Endothelial cell (in vitro differentiated cells): ENCODE measurements around the gene ELMO3. TPM values are rescaled to one million over a fixed set of nuclear protein-coding genes. Genes with fewer than 3 reads are reported as not detected.

Experiments used
- DNase-seq: peaks from one replicate; pipeline ENCODE4 v3.0.0; 2021; ENCODE audit warnings: low spot score
- H3K27ac Mint-ChIP-seq: one replicate; pipeline ENCODE4 v1.8.0; 2021; ENCODE audit warnings: mixed read lengths, inconsistent platforms; ENCODE audit not compliant: unreplicated experiment
- H3K27me3 Mint-ChIP-seq: one replicate; pipeline ENCODE4 v1.8.0; 2021; ENCODE audit warnings: mild to moderate bottlenecking, moderate library complexity, mixed read lengths, inconsistent platforms; ENCODE audit not compliant: unreplicated experiment
- H3K36me3 Mint-ChIP-seq: one replicate; pipeline ENCODE4 v1.8.0; 2021; ENCODE audit warnings: mild to moderate bottlenecking, low read depth, mixed read lengths, inconsistent platforms; ENCODE audit not compliant: unreplicated experiment
- H3K4me1 Mint-ChIP-seq: one replicate; pipeline ENCODE4 v1.8.0; 2021; ENCODE audit warnings: mild to moderate bottlenecking, mixed read lengths, inconsistent platforms; ENCODE audit not compliant: unreplicated experiment
- H3K4me3 Mint-ChIP-seq: one replicate; pipeline ENCODE4 v1.8.0; 2021; ENCODE audit warnings: mild to moderate bottlenecking, mixed read lengths, inconsistent platforms; ENCODE audit not compliant: unreplicated experiment
- H3K9me3 Mint-ChIP-seq: one replicate; pipeline ENCODE4 v1.8.0; 2021; ENCODE audit warnings: mixed read lengths, inconsistent platforms; ENCODE audit not compliant: unreplicated experiment
- CTCF ChIP-seq: fragments of 200-600 bp; sonication (generic); IDR thresholded peaks from one replicate; pipeline ENCODE4 v1.5.0; 2021; ENCODE audit warnings: antibody characterized with exemption; ENCODE audit not compliant: unreplicated experiment
- total RNA-seq: library from RNA; stranded (reverse); fragmentation: NEBNext Ultra II Directional; extraction: Animal tissue kit (Norgen Biotek cat#: 25700); gene quantifications from one replicate; pipeline ENCODE4 v1.2.1, GENCODE V29; 2021; ENCODE audit not compliant: unreplicated experiment

The ELMO3 gene
- total RNA-seq, 1 donor from 2014 or later: 25.3 TPM

- H3K27ac Mint-ChIP-seq: peak overlapping the region; percentile 30
- no peaks in the 10 kb centered on the region for H3K9me3 Mint-ChIP-seq
- no peak for DNase-seq
- no peak for TF ChIP-seq CTCF
- peaks cover 17% of the 10 kb centered on the region for H3K4me1 Mint-ChIP-seq
- peaks cover 29% of the 10 kb centered on the region for H3K36me3 Mint-ChIP-seq
- H3K27me3 Mint-ChIP-seq: peaks cover 18% of the 10 kb centered on the region
- no peak overlapping the region for H3K4me3 Mint-ChIP-seq
These were observed 32.1 kb downstream of the ELMO3 start for GRCh38 chr16:67230809-67231660.

DNA sequence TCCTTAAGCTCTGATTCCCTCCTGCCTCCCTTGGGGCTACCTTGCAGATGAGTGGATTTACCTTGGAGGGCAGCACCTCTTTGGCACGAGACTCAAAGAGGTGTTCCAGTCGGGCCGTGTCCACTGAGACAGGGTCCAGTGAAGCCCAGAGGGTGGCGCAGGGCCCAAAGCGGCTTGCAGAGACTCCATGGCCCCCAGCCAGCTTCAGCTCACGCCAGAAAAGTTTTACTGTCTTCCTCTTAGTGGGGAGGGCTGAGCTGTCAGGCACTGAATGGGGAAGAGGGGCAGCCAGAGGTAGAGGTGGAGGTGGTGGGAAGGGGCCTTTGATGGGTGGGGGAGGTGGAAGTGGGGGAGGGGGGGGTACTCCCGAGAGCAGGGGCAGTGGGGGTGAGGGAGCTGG, 34.7 kb downstream of the ELMO3 start:
- Mint-ChIP-seq H3K27me3 (peaks cover 18% of the 10 kb centered on the region), H3K27ac (no peak overlapping the region), H3K9me3 (no peaks in the 10 kb centered on the region), H3K4me1 (peaks cover 9% of the 10 kb centered on the region), H3K36me3 (peaks cover 42% of the 10 kb centered on the region), H3K4me3 (no peak overlapping the region)
- no peak for DNase-seq
- no peak for TF ChIP-seq CTCF

DNA sequence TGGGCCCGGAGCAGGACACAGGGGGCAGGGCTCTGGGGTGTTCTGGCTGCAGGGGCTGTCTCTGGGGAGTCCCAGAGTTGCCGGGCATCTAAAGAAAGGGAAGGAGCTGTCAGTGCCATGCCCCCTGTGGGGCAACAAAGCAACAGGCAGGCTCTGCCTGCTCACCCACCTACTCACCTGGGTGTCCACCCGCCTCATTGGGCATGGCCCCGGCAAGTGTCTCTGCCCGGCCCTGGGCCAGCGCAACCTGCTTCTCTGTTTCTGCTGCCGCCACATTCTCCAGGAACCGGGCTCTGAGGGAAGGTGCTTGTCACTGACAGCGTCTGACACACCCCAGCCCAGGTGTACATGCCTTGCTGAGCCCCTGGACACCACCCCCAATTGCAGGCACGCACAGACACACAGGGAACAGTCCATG, 35.3 kb downstream of the ELMO3 start:
- Mint-ChIP-seq H3K27me3 (peaks cover 16% of the 10 kb centered on the region), H3K4me3 (peak overlapping the region; percentile 25), H3K36me3 (peaks cover 46% of the 10 kb centered on the region), H3K4me1 (peaks cover 9% of the 10 kb centered on the region), H3K27ac (no peak overlapping the region), H3K9me3 (no peaks in the 10 kb centered on the region)
- no peak for DNase-seq
- TF ChIP-seq CTCF: no peak

DNA sequence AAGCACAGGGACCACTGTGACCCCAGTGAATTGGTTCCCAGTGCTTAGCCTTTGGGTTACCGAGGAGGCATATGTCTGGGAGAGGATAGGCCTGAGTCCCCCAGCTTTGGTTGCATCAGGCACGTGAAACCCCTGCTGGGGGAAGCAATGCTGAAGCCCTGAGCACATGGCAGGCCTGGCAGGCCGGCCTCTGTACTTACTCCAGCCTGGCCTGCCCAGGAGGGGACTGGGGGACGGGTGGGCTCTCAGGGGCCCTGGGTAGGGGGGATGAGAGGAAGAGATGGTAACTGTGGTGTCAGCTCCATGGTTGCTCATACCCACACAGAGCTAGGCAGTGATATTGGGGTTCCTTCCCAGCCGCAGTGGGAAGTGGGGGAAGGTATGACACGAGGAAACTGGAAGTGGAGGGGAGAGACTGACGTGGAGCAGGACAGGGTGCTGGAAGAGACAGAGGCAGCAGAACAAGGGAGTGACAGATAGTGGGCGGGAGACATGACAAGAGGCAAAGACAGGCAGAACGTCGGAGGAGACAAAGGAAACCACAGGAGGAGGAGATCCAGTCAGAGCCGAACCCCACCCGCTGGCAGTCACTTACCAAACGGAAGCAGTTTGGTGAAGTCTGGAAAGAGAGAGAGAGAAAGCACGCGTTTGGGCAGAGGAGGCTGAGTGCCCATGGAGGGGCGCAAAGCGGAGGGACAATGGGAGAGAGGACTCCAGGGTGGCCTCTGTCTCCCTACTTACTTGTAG, 37.1 kb downstream of the ELMO3 start:
- Mint-ChIP-seq H3K27ac (peak overlapping the region; percentile 59), H3K27me3 (peaks cover 15% of the 10 kb centered on the region), H3K9me3 (no peaks in the 10 kb centered on the region), H3K36me3 (peaks cover 48% of the 10 kb centered on the region), H3K4me1 (peaks cover 20% of the 10 kb centered on the region), H3K4me3 (peak overlapping the region; percentile 48)
- no peak for TF ChIP-seq CTCF
- no peak for DNase-seq
